ENCODE data around the gene ATG5. TPM values are rescaled to one million over a fixed set of nuclear protein-coding genes. Genes with fewer than 3 reads are reported as not detected.
A peak's percentile ranks its signal among the peaks of the same experiment; 100 is the strongest.

Gene ATG5
- total and polyA plus RNA-seq, 9 of the 15 experiments (the other 6 are each of a cell fraction or from before 2014, with no cell fraction given) = 29.0 to 80.0 (median 53.2) TPM

- POLR2A ChIA-PET = interaction anchor here (0.9 to 2.6 kb wide), 8 partner anchors 9 to 37 kb away, joined by 3 to 11 read pairs (median 4); no protein-coding TSS in a partner anchor
- no TSS peak for BruUV-seq (replicated peaks)
- in situ Hi-C loops (cut with MboI) = no loop called here
- TF ChIP-seq FOXO4 (CRISPR knock-in tag; IDR thresholded peaks at IDR 0.05) (no peak), POLR2A (conservative IDR thresholded peaks at IDR 0.05) (no peak), BDP1 (IDR thresholded peaks at IDR 0.05; ENCODE audit: insufficient read depth, insufficient read length) (no peak), POLR2H (tag; IDR thresholded peaks at IDR 0.05; ENCODE audit: low read depth) (peak; percentile 16; the same call in 1 of the 2 replicates), EP300 (IDR thresholded peaks at IDR 0.05; ENCODE audit: low read length) (peak; percentile 81), YY1 (IDR thresholded peaks at IDR 0.05; ENCODE audit: borderline replicate concordance in 1 of 3, control insufficient read depth in 1 of 3, extremely low read depth in 1 of 3, insufficient read depth in 3 of 3, insufficient read length in 1 of 3, insufficient replicate concordance in 2 of 3, low read depth in 1 of 3, low read length in 2 of 3) (no peak), PKNOX1 (IDR thresholded peaks at IDR 0.05) (peak; percentile 37; the same call in 1 of the 2 replicates), CTBP1 (IDR thresholded peaks at IDR 0.05; ENCODE audit: borderline replicate concordance) (peak; percentile 45; the same call in 1 of the 2 replicates), ATF7 (IDR thresholded peaks at IDR 0.05) (0 out of 2 replicates have a peak, but pooled peaks have one; percentile 17), FOXM1 (IDR thresholded peaks at IDR 0.05; ENCODE audit: low read depth) (peak; percentile 49), FOXM1 (CRISPR knock-in tag; IDR thresholded peaks at IDR 0.05; ENCODE audit: low read depth) (no peak), DPF2 (IDR thresholded peaks at IDR 0.05) (peak; percentile 64; the same call in 1 of the 2 replicates), NCOR1 (IDR thresholded peaks at IDR 0.05) (peak; percentile 71; the same call in 1 of the 2 replicates), TBL1XR1 (IDR thresholded peaks at IDR 0.05; ENCODE audit: low read length in 2 of 2) (0 out of 4 replicates have a peak, but pooled peaks of 1 of the 2 experiments have one; percentile 40), SOX6 (IDR thresholded peaks at IDR 0.05) (peak; percentile 68; the same call in 1 of the 2 replicates), ARID1B (IDR thresholded peaks at IDR 0.05) (peak; percentile 86), FOXP1 (CRISPR knock-in tag; IDR thresholded peaks at IDR 0.05) (no peak), RFX7 (CRISPR knock-in tag; IDR thresholded peaks at IDR 0.05) (no peak), TCF3 (CRISPR knock-in tag; IDR thresholded peaks at IDR 0.05) (peak; percentile 87), ZNF175 (CRISPR knock-in tag; IDR thresholded peaks at IDR 0.05; ENCODE audit: low read depth) (no peak), ZBTB7A (IDR thresholded peaks at IDR 0.05; ENCODE audit: borderline replicate concordance, control insufficient read depth, low read depth, low read length) (no peak), ZNF584 (CRISPR knock-in tag; IDR thresholded peaks at IDR 0.05; ENCODE audit: low read depth) (0 out of 2 replicates have a peak, but pooled peaks have one; percentile 49)
Observed at GRCh38 chr6:106177786-106178185, 147.8 kb downstream of the ATG5 start.

More at GRCh38 chr6:106177786-106178185, 147.8 kb downstream of the ATG5 start:
- CTCF ChIA-PET (ENCODE audit: low intra/inter-chr PET ratio) = no interaction called here
- Histone ChIP-seq H3K9ac (ENCODE audit: insufficient read depth in 1 of 2, low read depth in 2 of 2, low read length in 2 of 2) (no peak overlapping the region), H2AFZ (ENCODE audit: low read depth, low read length) (no peak overlapping the region), H3K9me1 (ENCODE audit: control insufficient read depth, insufficient read depth, low read length) (no peaks in the 10 kb centered on the region), H3K27me3 (ENCODE audit: control insufficient read depth in 2 of 2, insufficient read depth in 2 of 2, low read length in 2 of 2) (no peaks in the 10 kb centered on the region), H3K4me1 (replicated peaks in 1 of 2; ENCODE audit: control insufficient read depth in 2 of 2, insufficient read depth in 2 of 2, low read length in 2 of 2) (peaks cover 7 to 14% of the 10 kb centered on the region in 2 experiments; a peak in 4 of 5 replicates), H3K4me2 (ENCODE audit: insufficient read depth, low read length) (peak overlapping the region; percentile 29; the same call in 1 of the 2 replicates), H3K79me2 (ENCODE audit: control insufficient read depth, insufficient read depth, low read length) (no peaks in the 10 kb centered on the region), H3K36me3 (ENCODE audit: control insufficient read depth, insufficient read depth, low read length) (no peaks in the 10 kb centered on the region), H3K4me3 (no peak overlapping the region), H3K9me3 (replicated peaks; ENCODE audit: control insufficient read depth, insufficient read depth, low read depth, low read length) (no peaks in the 10 kb centered on the region), H4K20me1 (replicated peaks; ENCODE audit: control insufficient read depth, insufficient read depth, low read length) (no peaks in the 10 kb centered on the region), H3K27ac (ENCODE audit: extremely low read depth, low read depth, low read length) (no peak overlapping the region)
- DNase-seq (ENCODE audit: extremely low read depth in 1 of 4, low spot score in 3 of 4) = peak in 2 of 4 experiments; percentile 40 to 58
- intact Hi-C loops (cut with micrococcal nuclease) = no loop called here
- ATAC-seq = peak; percentile 77
- FAIRE-seq = peak; percentile 52
- WGBS (ENCODE audit: insufficient coverage, low coverage, missing lambda C conversion rate) = 4% methylated on average over 2 of the region's 2 CpGs

Data from K562 (cell line).